Gastrocnemius medialis (tissue), 4 donors: ENCODE results near the gene BCAR1.

Source experiments
- POLR2A ChIP-seq, 2 donors: fragments of 450-650 bp; IDR thresholded peaks; one replicate each; pipeline ENCODE4 v1.6.1; 2017; ENCODE audit warnings: antibody characterized with exemption in 2 of 2, mild to moderate bottlenecking in 2 of 2, moderate library complexity in 2 of 2
- TF ChIP-seq, protein P1 (sequence below), 5 experiments: fragments of 450-650 bp in 3 of 5; fragments of 200-600 bp in 2 of 5; sonication (generic) in 2 of 5; IDR thresholded peaks in 4 of 5; conservative IDR thresholded peaks in 1 of 5; 1 replicate in 4 of 5; 2 replicates in 1 of 5; pipeline ENCODE4 v1.5.1; 2016 to 2019; ENCODE audit warnings: antibody characterized with exemption in 5 of 5, mild to moderate bottlenecking in 3 of 5, moderate library complexity in 3 of 5

DNA sequence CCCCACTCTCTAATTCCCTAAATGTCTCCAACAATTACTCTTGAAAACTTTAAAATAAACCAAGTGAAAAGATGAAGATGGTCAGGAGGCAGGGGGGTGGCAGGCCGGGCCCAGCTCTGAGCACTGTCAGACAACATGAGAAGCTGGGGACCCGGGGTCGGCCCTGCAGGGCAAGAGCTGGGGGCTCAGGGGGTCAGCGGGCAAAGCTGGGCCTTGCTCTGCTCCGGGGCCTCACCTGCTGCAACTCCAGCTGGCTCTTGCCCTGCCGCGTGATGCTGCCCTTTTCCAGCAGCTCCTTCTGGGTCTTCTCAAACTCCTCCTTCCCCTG lies 17.8 kb downstream of the BCAR1 start:
- TF ChIP-seq, protein P1, sequence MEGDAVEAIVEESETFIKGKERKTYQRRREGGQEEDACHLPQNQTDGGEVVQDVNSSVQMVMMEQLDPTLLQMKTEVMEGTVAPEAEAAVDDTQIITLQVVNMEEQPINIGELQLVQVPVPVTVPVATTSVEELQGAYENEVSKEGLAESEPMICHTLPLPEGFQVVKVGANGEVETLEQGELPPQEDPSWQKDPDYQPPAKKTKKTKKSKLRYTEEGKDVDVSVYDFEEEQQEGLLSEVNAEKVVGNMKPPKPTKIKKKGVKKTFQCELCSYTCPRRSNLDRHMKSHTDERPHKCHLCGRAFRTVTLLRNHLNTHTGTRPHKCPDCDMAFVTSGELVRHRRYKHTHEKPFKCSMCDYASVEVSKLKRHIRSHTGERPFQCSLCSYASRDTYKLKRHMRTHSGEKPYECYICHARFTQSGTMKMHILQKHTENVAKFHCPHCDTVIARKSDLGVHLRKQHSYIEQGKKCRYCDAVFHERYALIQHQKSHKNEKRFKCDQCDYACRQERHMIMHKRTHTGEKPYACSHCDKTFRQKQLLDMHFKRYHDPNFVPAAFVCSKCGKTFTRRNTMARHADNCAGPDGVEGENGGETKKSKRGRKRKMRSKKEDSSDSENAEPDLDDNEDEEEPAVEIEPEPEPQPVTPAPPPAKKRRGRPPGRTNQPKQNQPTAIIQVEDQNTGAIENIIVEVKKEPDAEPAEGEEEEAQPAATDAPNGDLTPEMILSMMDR (IDR thresholded peaks at IDR 0.05 in 4 of 5, conservative IDR thresholded peaks at IDR 0.05 in 1 of 5) = no peak
- TF ChIP-seq POLR2A (IDR thresholded peaks at IDR 0.05) = no peak
